ENCODE measurements around the gene B9D1.

DNA sequence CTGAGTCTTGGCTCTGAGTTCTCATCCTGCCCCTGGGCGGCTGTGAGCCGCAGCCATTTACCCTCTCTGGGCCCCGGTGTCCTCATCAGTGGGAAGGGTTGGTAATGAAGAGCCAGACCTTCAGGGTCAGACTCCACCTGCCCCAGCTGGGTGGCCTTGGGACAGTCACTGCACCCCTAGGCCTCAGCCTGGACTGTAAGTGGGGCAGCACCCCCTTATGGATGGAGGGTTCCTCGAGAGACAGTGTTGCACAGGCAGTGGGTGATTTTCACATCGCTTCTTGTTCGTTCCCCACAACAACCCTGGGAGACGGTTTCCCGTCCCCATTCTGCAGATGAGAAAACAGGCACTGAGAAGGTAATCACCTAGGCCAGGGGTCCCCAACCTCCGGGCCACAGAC lies 60.5 kb downstream of the B9D1 start:
- no peak for TF ChIP-seq POLR2A (IDR thresholded peaks at IDR 0.05; ENCODE audit: insufficient read depth in 1 of 2, low read depth in 2 of 2, low read length in 2 of 2)
- no peak for TF ChIP-seq ZNF644 (CRISPR knock-in tag; IDR thresholded peaks at IDR 0.05; ENCODE audit: low read depth)
- TF ChIP-seq ZNF274 (CRISPR knock-in tag; IDR thresholded peaks at IDR 0.05) = no peak
- no peak for TF ChIP-seq MAFK (conservative IDR thresholded peaks at IDR 0.05 in 1 of 2, IDR thresholded peaks at IDR 0.05 in 1 of 2; ENCODE audit: low read length in 2 of 2)
- no peak for TF ChIP-seq HIVEP1 (CRISPR knock-in tag; IDR thresholded peaks at IDR 0.05)
